GM13976 (cell line): Measurements from ENCODE around the gene PACRG.

Experiments used
- DNase-seq: peaks from one replicate; pipeline ENCODE4 v3.0.0; 2012; ENCODE audit warnings: low spot score
- in situ Hi-C: fragments of 300-500 bp; cut with MboI; formaldehyde crosslinking; loops from one replicate; pipeline ENCODE4 v1.12.0; 2022; ENCODE audit warnings: low sequenced_read_pairs, mixed read lengths, inconsistent platforms; ENCODE audit not compliant: unreplicated experiment
- TF ChIP-seq, protein P1 (sequence below): IDR thresholded peaks from 2 replicates; pipeline ENCODE4 v1.5.1; 2012; ENCODE audit warnings: borderline replicate concordance, mild to moderate bottlenecking; ENCODE audit not compliant: insufficient read depth; ENCODE audit errors: extremely low read depth, missing control alignments, control extremely low read depth

PACRG gene

DNA sequence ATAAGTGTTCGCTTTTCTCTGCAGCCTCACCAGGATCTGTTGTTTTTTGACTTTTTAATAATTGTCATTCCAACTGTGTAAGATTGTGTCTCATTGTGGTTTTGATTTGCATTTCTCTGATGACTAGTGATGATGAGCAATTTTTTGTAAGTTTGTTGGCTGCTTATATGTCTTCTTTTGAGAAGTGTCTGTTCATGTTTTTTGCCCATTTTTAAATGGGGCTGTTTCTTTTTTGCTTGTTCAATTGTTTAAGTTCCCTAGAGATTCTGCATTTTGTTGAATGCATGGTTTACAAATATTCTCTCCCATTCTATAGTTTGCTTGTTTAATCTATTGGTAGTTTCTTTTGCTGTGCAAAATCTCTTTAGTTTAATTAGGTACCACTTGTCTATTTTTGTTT lies 295.9 kb downstream of the PACRG start:
- TF ChIP-seq, protein P1, sequence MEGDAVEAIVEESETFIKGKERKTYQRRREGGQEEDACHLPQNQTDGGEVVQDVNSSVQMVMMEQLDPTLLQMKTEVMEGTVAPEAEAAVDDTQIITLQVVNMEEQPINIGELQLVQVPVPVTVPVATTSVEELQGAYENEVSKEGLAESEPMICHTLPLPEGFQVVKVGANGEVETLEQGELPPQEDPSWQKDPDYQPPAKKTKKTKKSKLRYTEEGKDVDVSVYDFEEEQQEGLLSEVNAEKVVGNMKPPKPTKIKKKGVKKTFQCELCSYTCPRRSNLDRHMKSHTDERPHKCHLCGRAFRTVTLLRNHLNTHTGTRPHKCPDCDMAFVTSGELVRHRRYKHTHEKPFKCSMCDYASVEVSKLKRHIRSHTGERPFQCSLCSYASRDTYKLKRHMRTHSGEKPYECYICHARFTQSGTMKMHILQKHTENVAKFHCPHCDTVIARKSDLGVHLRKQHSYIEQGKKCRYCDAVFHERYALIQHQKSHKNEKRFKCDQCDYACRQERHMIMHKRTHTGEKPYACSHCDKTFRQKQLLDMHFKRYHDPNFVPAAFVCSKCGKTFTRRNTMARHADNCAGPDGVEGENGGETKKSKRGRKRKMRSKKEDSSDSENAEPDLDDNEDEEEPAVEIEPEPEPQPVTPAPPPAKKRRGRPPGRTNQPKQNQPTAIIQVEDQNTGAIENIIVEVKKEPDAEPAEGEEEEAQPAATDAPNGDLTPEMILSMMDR = no peak
- no peak for DNase-seq
- in situ Hi-C loops = no loop called here

DNA sequence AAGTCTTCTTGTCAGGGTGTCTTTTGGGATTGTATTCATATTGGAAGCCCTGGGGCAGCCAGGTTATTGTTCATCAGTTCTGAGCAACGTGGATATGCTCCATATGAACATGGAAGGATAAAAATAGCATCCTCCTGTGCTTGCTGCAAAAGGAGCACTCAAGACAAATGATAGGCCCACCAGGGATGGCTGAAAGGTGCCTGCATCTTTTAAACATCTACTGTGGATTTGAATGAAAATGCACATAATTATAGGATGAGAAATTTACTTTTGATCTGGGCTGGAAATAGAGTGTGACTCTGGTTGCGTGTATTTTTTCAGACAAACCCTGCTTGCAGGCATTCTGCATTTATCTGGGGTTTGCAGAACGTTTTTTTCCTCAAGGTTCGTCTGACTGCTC lies 299.1 kb downstream of the PACRG start:
- DNase-seq = no peak
- in situ Hi-C loops = no loop called here
- TF ChIP-seq, protein P1 = no peak

DNA sequence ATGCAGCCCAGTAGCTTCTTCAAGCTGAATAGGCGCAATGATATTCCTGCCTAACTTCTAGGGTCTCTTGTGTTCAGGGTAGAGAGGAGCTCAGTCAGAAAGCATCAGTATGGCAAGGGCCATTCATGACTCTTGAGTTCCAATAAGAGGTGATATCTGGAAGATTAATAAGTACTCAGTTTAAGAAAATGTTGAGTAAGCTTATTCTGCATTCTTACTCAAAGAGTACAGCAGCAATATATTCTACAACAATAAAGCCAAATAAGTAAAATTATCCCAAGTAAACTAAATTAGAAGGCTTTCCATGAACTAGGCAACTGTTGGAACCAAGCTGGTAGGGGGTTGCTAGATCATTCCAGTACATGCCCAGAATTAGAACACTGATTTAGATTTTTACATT lies 303.2 kb downstream of the PACRG start:
- DNase-seq = no peak
- in situ Hi-C loops = no loop called here
- TF ChIP-seq, protein P1 = no peak

DNA sequence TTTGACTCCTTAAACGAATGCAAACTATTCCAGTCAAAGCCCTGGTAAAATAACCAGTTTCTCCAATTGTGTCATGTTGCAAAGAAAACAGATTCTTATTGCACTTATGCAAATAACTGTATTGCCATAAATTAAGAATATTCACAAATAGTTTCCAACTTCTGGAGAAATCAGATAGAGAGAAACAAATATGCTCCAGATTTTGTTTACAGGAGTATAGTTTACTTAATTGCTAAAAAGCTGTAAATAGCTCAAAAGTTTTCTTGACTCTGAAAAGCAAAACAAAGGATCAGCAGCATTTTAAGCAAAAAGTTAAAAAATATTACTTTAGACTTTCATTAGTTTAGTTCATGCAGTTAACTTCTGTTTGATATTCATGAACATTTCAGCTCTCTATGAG lies 304.2 kb downstream of the PACRG start:
- TF ChIP-seq, protein P1 = no peak
- no peak for DNase-seq
- in situ Hi-C loops = no loop called here

DNA sequence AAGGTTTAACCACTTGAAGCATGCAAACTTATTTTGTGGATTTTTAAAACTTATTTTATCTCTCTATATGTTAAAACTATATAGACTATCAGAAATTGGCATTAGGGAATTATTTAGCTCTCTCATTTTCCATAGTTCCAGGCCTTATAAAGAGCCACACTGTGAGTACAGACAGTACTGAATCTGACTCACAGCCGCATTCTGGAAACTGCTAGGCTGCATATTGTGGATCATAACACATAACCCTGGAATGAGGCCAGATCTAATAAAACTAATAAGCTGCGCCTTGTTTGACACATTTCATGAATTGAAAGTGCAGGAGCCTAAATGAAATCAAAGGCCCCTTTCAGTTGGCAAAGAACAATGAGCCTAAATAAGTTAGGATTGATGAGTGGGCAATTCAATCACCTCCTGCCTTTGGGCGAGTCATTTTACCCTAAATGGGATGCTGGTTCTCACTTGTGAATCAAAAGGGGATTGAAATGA lies 308.4 kb downstream of the PACRG start:
- in situ Hi-C loops = no loop called here
- DNase-seq = no peak

DNA sequence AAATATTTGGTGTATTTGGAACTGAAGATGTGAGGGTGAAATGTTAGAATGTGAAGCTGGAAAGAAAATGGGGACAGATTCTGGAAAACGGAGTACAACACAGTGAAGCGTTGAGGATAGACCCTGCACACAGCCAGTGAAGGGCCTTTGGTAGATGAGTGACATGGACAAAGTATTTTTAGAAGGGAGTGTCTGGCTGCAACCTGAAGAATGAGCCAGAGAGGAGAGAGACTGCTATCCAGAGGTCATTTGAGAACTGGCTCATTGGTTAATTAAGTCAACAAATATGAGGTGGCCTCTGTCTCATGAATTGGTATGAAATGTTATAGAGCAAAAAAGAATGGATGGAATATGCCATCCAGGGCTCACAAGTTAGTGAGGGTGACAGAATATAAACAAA lies 310.5 kb downstream of the PACRG start:
- TF ChIP-seq, protein P1 = no peak
- no peak for DNase-seq
- in situ Hi-C loops = no loop called here

More for the DNA sequence above, 308.4 kb downstream of the PACRG start:
- TF ChIP-seq, protein P1 = no peak

DNA sequence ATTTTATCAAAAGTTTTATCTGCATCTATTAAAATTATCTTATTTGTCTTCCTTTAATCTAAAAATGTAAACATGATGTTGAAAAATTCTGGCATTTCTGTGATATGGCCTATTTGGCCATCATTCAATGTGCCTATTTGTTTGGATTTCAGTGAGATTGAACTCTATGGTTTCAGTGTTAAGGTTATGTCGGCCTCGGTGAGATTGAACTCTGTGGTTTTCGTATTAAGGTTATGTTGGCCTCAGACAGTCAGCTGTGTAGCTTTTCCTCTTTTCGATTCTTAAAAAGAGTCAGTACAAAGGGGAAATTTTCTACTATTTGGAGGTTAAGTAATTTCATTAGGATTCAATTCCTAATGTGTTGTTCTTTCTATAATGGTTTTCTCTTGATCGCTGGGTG lies 320.6 kb downstream of the PACRG start:
- in situ Hi-C loops = no loop called here
- TF ChIP-seq, protein P1 = no peak
- DNase-seq = no peak
